Measurements from ENCODE around the gene HS1BP3. TPM values are rescaled to one million over a fixed set of nuclear protein-coding genes. Genes with fewer than 3 reads are reported as not detected.

HS1BP3 gene
- total and polyA plus RNA-seq, 2 of the 13 experiments (the other 11 are each of a cell fraction or from before 2014, with no cell fraction given), result 15.2 to 22.0 TPM

DNA sequence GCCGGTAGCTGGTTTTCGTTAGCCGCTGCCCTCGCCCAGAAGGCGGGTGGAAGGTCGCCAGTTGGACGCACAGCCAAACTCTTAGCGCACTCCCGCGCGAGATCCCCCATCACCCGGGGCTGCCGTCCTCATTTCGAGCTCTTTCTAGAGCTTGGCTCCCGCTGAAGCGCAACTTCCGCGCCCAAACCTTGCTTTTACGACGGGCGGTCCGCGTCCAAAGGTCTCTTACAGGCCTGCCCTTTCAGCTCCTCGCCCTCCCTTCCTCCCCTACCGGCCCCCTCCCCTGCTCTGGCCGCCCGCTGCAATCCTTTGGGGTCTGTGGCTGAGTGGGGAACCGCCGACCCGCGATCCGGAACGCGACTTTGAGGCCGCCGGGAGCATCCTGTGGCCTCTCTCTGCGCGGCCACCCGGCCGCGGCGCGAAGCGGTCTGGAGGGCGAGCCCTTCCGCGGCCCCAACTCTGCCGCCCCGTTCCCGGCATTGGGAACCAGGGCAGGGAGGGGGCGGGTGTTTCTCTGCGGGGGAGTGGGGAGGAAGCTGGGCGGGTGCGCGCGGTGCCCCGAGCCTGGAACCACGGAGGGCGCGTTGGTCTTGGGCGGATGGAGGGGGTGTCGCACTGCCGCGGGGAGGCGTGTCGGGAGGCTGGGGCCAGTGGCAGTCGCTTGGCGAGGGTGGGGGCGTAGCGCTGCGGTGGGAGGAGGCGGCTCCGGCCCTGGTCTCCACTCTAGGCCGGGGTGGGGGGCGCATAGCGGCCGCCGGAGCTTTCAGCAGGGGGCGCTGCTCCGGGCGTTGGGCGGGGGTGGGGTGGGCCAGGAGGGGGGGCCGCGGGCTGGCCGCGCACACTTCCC is 15.6 kb upstream of the HS1BP3 start, which contains the start of gene GDF7 (continued):
- peak; percentile 22; the same call in 1 of the 2 replicates for TF ChIP-seq POLR2AphosphoS5 (IDR thresholded peaks at IDR 0.05; ENCODE audit: low read depth, low read length)
- TF ChIP-seq HDAC6 (IDR thresholded peaks at IDR 0.05; ENCODE audit: low read depth, low read length), result 0 out of 2 replicates have a peak, but pooled peaks have one; percentile 31
- TF ChIP-seq, protein P1, sequence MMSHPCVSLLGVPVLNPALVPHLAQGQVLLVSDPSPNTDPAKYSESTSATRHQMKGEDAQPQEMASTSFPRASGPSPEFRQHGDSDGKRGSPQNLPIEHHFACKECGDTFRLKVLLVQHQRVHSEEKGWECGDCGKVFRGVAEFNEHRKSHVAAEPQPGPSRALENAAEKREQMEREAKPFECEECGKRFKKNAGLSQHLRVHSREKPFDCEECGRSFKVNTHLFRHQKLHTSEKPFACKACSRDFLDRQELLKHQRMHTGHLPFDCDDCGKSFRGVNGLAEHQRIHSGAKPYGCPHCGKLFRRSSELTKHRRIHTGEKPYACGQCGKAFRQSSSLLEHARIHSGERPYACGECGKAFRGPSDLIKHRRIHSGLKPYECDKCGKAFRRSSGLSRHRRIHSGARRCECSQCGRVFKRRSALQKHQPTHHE (CRISPR knock-in tag; IDR thresholded peaks at IDR 0.05; ENCODE audit: borderline replicate concordance), result no peak; the same call in 1 of the 2 replicates
- TF ChIP-seq, protein P2, sequence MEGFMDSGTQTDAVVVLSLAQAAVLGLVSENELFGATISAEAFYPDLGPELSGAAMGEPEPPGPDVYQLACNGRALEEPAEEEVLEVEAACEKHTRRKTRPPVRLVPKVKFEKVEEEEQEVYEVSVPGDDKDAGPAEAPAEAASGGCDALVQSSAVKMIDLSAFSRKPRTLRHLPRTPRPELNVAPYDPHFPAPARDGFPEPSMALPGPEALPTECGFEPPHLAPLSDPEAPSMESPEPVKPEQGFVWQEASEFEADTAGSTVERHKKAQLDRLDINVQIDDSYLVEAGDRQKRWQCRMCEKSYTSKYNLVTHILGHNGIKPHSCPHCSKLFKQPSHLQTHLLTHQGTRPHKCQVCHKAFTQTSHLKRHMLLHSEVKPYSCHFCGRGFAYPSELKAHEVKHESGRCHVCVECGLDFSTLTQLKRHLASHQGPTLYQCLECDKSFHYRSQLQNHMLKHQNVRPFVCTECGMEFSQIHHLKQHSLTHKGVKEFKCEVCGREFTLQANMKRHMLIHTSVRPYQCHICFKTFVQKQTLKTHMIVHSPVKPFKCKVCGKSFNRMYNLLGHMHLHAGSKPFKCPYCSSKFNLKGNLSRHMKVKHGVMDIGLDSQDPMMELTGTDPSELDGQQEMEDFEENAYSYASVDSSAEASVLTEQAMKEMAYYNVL (CRISPR knock-in tag; IDR thresholded peaks at IDR 0.05; ENCODE audit: borderline replicate concordance), result peak; percentile 7; the same call in 1 of the 2 replicates
- TF ChIP-seq, protein P3, sequence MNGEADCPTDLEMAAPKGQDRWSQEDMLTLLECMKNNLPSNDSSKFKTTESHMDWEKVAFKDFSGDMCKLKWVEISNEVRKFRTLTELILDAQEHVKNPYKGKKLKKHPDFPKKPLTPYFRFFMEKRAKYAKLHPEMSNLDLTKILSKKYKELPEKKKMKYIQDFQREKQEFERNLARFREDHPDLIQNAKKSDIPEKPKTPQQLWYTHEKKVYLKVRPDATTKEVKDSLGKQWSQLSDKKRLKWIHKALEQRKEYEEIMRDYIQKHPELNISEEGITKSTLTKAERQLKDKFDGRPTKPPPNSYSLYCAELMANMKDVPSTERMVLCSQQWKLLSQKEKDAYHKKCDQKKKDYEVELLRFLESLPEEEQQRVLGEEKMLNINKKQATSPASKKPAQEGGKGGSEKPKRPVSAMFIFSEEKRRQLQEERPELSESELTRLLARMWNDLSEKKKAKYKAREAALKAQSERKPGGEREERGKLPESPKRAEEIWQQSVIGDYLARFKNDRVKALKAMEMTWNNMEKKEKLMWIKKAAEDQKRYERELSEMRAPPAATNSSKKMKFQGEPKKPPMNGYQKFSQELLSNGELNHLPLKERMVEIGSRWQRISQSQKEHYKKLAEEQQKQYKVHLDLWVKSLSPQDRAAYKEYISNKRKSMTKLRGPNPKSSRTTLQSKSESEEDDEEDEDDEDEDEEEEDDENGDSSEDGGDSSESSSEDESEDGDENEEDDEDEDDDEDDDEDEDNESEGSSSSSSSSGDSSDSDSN (CRISPR knock-in tag; IDR thresholded peaks at IDR 0.05), result peak; percentile 80
- TF ChIP-seq, protein P4, sequence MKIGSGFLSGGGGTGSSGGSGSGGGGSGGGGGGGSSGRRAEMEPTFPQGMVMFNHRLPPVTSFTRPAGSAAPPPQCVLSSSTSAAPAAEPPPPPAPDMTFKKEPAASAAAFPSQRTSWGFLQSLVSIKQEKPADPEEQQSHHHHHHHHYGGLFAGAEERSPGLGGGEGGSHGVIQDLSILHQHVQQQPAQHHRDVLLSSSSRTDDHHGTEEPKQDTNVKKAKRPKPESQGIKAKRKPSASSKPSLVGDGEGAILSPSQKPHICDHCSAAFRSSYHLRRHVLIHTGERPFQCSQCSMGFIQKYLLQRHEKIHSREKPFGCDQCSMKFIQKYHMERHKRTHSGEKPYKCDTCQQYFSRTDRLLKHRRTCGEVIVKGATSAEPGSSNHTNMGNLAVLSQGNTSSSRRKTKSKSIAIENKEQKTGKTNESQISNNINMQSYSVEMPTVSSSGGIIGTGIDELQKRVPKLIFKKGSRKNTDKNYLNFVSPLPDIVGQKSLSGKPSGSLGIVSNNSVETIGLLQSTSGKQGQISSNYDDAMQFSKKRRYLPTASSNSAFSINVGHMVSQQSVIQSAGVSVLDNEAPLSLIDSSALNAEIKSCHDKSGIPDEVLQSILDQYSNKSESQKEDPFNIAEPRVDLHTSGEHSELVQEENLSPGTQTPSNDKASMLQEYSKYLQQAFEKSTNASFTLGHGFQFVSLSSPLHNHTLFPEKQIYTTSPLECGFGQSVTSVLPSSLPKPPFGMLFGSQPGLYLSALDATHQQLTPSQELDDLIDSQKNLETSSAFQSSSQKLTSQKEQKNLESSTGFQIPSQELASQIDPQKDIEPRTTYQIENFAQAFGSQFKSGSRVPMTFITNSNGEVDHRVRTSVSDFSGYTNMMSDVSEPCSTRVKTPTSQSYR (CRISPR knock-in tag; IDR thresholded peaks at IDR 0.05; ENCODE audit: borderline replicate concordance), result no peak
- peak; percentile 53; the same call in 1 of the 2 replicates for TF ChIP-seq SMAD1 (CRISPR knock-in tag; IDR thresholded peaks at IDR 0.05; ENCODE audit: borderline replicate concordance, low read depth)
- 0 out of 2 replicates have a peak, but pooled peaks have one; percentile 49 for TF ChIP-seq EED (CRISPR knock-in tag; IDR thresholded peaks at IDR 0.05)
- TF ChIP-seq ZNF232 (CRISPR knock-in tag; IDR thresholded peaks at IDR 0.05; ENCODE audit: borderline replicate concordance), result no peak
- no peak for TF ChIP-seq GATA4 (IDR thresholded peaks at IDR 0.05; ENCODE audit: borderline replicate concordance, low read depth)
- no peak for TF ChIP-seq ZNF256 (CRISPR knock-in tag; conservative IDR thresholded peaks at IDR 0.05)
- no peak for TF ChIP-seq KDM6A (CRISPR knock-in tag; IDR thresholded peaks at IDR 0.05; ENCODE audit: low read depth)
- TF ChIP-seq ESRRA (CRISPR knock-in tag; IDR thresholded peaks at IDR 0.05; ENCODE audit: low read depth), result 0 out of 2 replicates have a peak, but pooled peaks have one; percentile 57
- TF ChIP-seq KLF12 (CRISPR knock-in tag; IDR thresholded peaks at IDR 0.05; ENCODE audit: borderline replicate concordance), result 0 out of 2 replicates have a peak, but pooled peaks have one; percentile 14
- TF ChIP-seq, protein P5, sequence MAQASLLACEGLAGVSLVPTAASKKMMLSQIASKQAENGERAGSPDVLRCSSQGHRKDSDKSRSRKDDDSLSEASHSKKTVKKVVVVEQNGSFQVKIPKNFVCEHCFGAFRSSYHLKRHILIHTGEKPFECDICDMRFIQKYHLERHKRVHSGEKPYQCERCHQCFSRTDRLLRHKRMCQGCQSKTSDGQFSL (CRISPR knock-in tag; IDR thresholded peaks at IDR 0.05), result peak; percentile 91

Measured in HepG2 (cell line).